ENCODE results near the gene ARGLU1.

ARGLU1 gene

GRCh38 chr13:106536244-106537034, 31.5 kb downstream of the ARGLU1 start:
- TF ChIP-seq POLR2A (IDR thresholded peaks at IDR 0.05; ENCODE audit: extremely low read depth, insufficient read length): no peak
- TF ChIP-seq MYC (IDR thresholded peaks at IDR 0.05; ENCODE audit: low read depth, low read length): peak; percentile 64
- TF ChIP-seq MAX (IDR thresholded peaks at IDR 0.05; ENCODE audit: low read depth, low read length): peak; percentile 68
- TF ChIP-seq CTCF (IDR thresholded peaks at IDR 0.05; ENCODE audit: low read depth, low read length): peak; percentile 96
- H3K4me3 ChIP-seq (ENCODE audit: low read depth, low read length): no peak overlapping the region
- DNase-seq (ENCODE audit: low read depth): peak; percentile 87

GRCh38 chr13:106535552-106536243, 32.2 kb downstream of the ARGLU1 start, which contains the start of gene EFNB2:
Gene EFNB2 (minus strand): TSS chr13:106535662. CDS start chr13:106534964, 698 bp downstream.
- H3K4me3 ChIP-seq (ENCODE audit: low read depth, low read length): no peak within 1 kb of the TSS
- TF ChIP-seq CTCF (IDR thresholded peaks at IDR 0.05; ENCODE audit: low read depth, low read length) (no peak), MYC (IDR thresholded peaks at IDR 0.05; ENCODE audit: low read depth, low read length) (no peak), POLR2A (IDR thresholded peaks at IDR 0.05; ENCODE audit: extremely low read depth, insufficient read length) (no peak), MAX (IDR thresholded peaks at IDR 0.05; ENCODE audit: low read depth, low read length) (no peak)
- peak; percentile 65 for DNase-seq (ENCODE audit: low read depth)

GRCh38 chr13:106534639-106535551, 33.0 kb downstream of the ARGLU1 start:
- H3K4me3 ChIP-seq (ENCODE audit: low read depth, low read length): no peak overlapping the region
- no peak for TF ChIP-seq CTCF (IDR thresholded peaks at IDR 0.05; ENCODE audit: low read depth, low read length)
- DNase-seq (ENCODE audit: low read depth): no peak

GRCh38 chr13:106533943-106534638, 33.8 kb downstream of the ARGLU1 start:
- H3K4me3 ChIP-seq (ENCODE audit: low read depth, low read length): no peak overlapping the region
- no peak for DNase-seq (ENCODE audit: low read depth)
- no peak for TF ChIP-seq MYC (IDR thresholded peaks at IDR 0.05; ENCODE audit: low read depth, low read length)
- no peak for TF ChIP-seq CTCF (IDR thresholded peaks at IDR 0.05; ENCODE audit: low read depth, low read length)
- TF ChIP-seq POLR2A (IDR thresholded peaks at IDR 0.05; ENCODE audit: extremely low read depth, insufficient read length): no peak
- no peak for TF ChIP-seq MAX (IDR thresholded peaks at IDR 0.05; ENCODE audit: low read depth, low read length)
